Uterus (tissue), 2 donors: ENCODE results near the gene NPHP3.

Experiments used
- POLR2A ChIP-seq, 2 donors: fragments of 450-650 bp; IDR thresholded peaks; one replicate each; pipeline ENCODE4 v1.6.1; 2016; ENCODE audit warnings: antibody characterized with exemption in 2 of 2, mild to moderate bottlenecking in 1 of 2, moderate library complexity in 1 of 2
- TF ChIP-seq, protein P1 (sequence below), 4 experiments: fragments of 200-600 bp in 2 of 4; fragments of 450-650 bp in 2 of 4; sonication (generic) in 2 of 4; IDR thresholded peaks; one replicate each; pipeline ENCODE4 v1.5.1; 2016 to 2019; ENCODE audit warnings: antibody characterized with exemption in 4 of 4, mild to moderate bottlenecking in 2 of 4, moderate library complexity in 1 of 4

DNA sequence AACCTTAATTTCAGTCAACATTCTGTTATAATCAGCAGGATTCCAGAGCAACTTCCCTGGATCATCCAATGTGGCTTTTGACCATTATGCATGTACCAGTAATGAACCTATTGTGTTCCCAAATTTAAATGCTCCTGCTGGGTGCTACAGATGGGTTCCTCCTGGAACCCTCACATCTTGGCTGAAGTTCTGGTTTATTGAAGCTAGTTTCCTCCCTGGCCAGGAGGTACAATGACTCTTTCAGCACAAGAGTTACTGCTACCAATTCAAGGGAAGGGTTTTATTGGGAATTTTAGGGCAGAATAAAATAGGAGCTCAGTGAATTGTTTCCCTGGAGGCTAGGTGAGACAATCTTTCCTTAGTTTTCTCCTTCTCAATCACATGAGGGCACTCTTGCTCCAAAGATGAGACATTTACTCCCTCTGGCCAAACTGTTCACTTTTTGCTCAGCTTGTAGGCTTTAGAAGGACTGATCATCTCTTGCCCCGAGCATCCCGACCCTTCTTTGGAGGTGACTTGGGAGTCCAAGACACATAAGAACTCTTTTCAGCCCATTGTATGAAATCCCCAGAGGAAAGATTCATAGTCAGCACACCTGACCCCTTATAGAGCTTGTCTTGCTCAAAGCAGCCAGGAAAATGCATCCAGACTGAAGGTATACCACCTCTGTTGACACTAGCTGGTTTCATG, 8.8 kb upstream of the NPHP3 start:
- TF ChIP-seq, protein P1, sequence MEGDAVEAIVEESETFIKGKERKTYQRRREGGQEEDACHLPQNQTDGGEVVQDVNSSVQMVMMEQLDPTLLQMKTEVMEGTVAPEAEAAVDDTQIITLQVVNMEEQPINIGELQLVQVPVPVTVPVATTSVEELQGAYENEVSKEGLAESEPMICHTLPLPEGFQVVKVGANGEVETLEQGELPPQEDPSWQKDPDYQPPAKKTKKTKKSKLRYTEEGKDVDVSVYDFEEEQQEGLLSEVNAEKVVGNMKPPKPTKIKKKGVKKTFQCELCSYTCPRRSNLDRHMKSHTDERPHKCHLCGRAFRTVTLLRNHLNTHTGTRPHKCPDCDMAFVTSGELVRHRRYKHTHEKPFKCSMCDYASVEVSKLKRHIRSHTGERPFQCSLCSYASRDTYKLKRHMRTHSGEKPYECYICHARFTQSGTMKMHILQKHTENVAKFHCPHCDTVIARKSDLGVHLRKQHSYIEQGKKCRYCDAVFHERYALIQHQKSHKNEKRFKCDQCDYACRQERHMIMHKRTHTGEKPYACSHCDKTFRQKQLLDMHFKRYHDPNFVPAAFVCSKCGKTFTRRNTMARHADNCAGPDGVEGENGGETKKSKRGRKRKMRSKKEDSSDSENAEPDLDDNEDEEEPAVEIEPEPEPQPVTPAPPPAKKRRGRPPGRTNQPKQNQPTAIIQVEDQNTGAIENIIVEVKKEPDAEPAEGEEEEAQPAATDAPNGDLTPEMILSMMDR (IDR thresholded peaks at IDR 0.05) = peak; percentile 30 to 58 (median 41)
- no peak for TF ChIP-seq POLR2A (IDR thresholded peaks at IDR 0.05)
